ENCODE data around the gene MRFAP1L1.
A peak's percentile ranks its signal among the peaks of the same experiment; 100 is the strongest.

MRFAP1L1 gene

DNA sequence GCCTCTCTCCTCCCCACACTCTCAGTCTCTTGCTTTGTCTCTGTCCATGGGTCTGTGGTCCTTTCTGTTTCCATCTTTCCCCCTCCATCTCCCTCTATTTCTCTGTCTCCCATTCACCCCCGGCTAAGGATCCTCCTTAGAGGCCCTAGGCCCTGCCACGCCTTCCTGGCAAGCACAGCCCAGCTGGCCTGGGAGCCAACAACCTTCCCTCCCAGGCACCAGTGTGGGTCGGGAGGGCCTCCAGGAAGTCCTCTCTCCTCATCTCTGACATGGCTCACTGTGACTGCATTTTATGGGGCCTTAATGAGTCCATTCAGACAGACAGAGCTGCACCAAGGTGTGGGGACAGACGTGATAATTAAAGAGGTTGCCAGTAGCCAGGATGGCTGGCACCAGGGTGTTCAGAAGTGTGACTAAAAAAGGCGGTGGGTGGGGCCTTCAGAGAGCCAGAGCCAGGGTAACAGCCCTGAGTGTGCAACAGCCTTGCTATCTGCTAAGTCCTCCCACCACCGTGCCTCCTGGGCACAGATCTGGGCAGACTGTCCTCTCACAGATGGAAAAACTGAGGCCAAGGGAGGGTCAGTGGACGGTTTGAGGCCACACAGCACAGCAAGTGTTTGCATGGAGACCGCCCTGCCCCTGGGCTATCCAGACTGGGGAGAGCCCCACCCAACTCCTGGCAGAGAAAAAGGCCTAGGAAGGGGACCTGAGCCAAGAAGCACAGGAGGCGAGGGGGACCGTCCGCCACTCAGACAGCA lies 37.8 kb upstream of the MRFAP1L1 start:
- H3K4me1 ChIP-seq (ENCODE audit: insufficient read depth, low read length), result no peaks in the 10 kb centered on the region; the same call in 1 of the 2 replicates
- no peaks in the 10 kb centered on the region for H3K36me3 ChIP-seq (ENCODE audit: insufficient read depth, low read length)
- no peak overlapping the region for H3K9ac ChIP-seq (ENCODE audit: low read depth, low read length)
- no peaks in the 10 kb centered on the region for H3K9me3 ChIP-seq (ENCODE audit: control insufficient read depth, insufficient read depth, low read length)

DNA sequence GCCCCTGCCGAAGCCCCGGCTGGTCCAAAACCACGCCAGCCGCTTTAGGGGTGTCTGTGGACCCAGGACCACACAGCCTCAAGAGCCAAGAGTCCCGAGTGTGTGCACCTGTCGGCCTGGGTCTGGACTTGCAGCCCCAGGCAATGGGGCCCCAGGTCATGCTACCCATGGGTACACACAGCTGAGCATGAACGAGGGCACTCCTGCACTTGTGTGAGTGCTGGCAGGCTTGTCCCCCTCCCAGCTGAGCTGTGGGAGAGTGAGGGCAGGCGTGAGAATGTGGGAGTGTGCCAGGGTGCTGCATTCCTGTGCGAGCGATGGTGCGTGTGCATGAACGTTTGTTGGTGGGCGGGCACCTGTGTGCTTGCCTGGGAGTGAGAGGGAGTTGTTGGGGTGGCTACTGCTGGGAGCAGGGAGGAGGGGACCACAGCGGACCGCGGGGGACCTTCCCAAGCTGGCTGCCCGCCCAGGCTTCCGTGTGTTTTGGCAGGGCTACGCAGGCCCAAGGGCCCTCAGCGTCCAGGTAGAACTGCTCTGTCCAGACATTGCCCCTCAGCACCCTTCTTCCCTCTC lies 37.1 kb upstream of the MRFAP1L1 start:
- Histone ChIP-seq H3K36me3 (ENCODE audit: insufficient read depth, low read length) (no peaks in the 10 kb centered on the region), H3K4me1 (ENCODE audit: insufficient read depth, low read length) (no peaks in the 10 kb centered on the region; the same call in 1 of the 2 replicates), H3K9me3 (ENCODE audit: control insufficient read depth, insufficient read depth, low read length) (no peaks in the 10 kb centered on the region), H3K9ac (ENCODE audit: low read depth, low read length) (no peak overlapping the region)

DNA sequence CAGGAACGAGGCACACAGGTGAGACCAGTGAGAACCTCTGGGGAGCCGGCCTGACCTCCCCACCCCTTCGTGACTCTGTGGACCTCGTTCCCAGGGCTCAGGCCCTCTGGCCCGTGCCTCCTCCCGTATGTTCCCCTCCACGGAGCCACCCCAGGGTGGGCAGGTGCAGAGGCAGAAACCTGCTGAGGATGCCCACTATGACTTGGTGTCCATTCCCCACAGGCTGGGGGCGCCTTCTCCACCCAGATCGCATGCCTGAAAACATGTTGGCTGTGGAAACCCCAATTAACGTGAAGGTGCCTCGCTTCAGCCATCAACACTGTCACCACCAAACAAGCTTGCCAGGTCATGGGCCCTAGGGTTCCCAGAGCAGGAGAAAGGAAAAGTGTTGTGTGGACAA lies 33.3 kb upstream of the MRFAP1L1 start:
- H3K9me3 ChIP-seq (ENCODE audit: control insufficient read depth, insufficient read depth, low read length), result no peaks in the 10 kb centered on the region
- no peaks in the 10 kb centered on the region; the same call in 1 of the 2 replicates for H3K4me1 ChIP-seq (ENCODE audit: insufficient read depth, low read length)
- H3K9ac ChIP-seq (ENCODE audit: low read depth, low read length), result no peak overlapping the region
- H3K36me3 ChIP-seq (ENCODE audit: insufficient read depth, low read length), result no peaks in the 10 kb centered on the region

DNA sequence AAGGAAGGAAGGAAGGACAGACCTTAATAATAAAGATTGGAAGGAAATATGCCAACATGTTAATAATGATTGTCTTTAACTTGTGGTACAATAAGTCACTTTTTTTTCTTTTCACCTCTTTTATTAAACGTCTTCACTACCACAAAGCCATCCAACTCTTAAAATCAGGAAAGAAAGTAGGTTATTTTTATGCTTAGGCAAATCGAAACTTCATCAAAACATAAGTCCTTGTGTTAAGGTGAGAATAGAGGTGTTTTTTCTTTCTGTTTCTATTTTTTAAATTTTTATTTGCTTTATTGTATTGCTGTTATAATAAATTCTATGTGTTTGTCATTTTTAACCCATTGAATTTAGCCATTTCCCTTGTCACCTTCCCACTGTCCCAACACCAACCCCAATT lies 32.8 kb upstream of the MRFAP1L1 start:
- Histone ChIP-seq H3K9ac (ENCODE audit: low read depth, low read length) (no peak overlapping the region), H3K4me1 (ENCODE audit: insufficient read depth, low read length) (no peaks in the 10 kb centered on the region; the same call in 1 of the 2 replicates), H3K36me3 (ENCODE audit: insufficient read depth, low read length) (no peaks in the 10 kb centered on the region), H3K9me3 (ENCODE audit: control insufficient read depth, insufficient read depth, low read length) (no peaks in the 10 kb centered on the region)

DNA sequence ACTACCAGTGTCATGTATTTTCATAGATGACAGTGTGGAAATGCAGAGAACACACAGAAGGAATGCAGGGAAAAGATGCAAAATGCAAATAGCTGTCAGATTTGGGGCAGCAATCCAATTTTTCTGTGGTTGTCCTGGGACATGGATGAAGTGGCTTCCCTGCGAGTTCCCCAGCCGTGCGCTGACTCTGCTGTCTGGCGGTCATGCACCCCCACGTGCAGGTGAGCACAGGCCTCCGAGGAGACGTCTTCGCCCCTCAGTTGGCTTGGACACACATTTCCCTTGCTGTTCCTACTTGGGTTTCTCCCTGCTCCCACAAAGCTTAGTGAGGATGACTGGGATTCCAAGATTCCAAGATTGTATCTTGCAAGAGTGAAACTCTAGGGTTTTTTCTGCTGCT lies 30.7 kb upstream of the MRFAP1L1 start:
- Histone ChIP-seq H3K9ac (ENCODE audit: low read depth, low read length) (no peak overlapping the region), H3K9me3 (ENCODE audit: control insufficient read depth, insufficient read depth, low read length) (no peaks in the 10 kb centered on the region), H3K36me3 (ENCODE audit: insufficient read depth, low read length) (no peaks in the 10 kb centered on the region), H3K4me1 (ENCODE audit: insufficient read depth, low read length) (no peaks in the 10 kb centered on the region)

DNA sequence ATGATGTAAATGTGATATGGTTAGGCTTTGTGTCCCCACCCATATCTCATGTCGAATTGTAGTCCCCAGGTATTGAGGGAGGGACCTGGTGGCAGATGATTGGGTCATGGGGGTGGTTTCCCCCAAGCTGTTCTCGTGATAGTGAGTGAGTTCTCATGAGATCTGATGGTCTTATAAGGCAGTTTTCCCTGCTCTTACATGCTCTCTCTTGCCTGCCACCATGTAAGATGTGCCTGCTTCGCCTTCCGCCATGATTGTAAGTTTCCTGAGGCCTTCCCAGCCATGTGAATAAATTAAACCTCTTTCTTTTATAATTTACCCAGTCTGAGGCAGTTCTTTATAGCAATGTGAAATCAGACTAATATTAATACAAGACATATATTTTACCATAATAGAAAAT lies 30.3 kb upstream of the MRFAP1L1 start:
- Histone ChIP-seq H3K9ac (ENCODE audit: low read depth, low read length) (no peak overlapping the region), H3K4me1 (ENCODE audit: insufficient read depth, low read length) (no peaks in the 10 kb centered on the region), H3K36me3 (ENCODE audit: insufficient read depth, low read length) (no peaks in the 10 kb centered on the region), H3K9me3 (ENCODE audit: control insufficient read depth, insufficient read depth, low read length) (no peaks in the 10 kb centered on the region)

DNA sequence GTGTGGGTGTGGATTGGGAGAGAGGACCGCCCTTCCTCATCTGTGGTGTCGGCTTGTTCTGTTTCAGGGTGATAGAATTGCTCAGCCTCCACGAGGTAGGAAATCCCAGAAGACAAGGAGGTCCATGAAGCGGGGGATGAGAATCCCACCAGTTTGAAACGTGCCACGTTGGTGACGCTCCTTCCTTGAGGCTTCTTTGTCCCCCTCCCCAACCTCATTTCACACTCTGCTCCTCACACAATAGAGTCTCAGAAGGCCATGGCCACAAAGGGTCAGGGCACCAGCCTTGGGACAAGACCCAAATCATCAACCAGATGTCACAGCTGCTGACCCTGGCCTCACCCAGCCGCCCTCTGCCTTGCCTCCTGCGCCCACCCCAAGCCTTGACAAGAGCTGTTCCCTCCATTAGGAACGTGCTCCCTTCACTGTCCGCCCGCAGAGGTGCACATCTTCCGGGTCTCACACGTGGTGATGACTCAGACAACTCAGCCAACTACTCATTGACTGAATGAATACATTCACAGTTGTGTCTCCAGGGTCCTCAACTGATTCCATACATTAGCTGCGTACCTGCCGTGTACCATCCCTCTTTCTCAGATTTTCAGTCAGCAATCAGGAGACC lies 24.6 kb upstream of the MRFAP1L1 start:
- Histone ChIP-seq H3K36me3 (ENCODE audit: insufficient read depth, low read length) (no peaks in the 10 kb centered on the region), H3K4me1 (ENCODE audit: insufficient read depth, low read length) (peaks cover 10% of the 10 kb centered on the region; the same call in 1 of the 2 replicates), H3K9ac (ENCODE audit: low read depth, low read length) (no peak overlapping the region), H3K9me3 (ENCODE audit: control insufficient read depth, insufficient read depth, low read length) (no peaks in the 10 kb centered on the region)

DNA sequence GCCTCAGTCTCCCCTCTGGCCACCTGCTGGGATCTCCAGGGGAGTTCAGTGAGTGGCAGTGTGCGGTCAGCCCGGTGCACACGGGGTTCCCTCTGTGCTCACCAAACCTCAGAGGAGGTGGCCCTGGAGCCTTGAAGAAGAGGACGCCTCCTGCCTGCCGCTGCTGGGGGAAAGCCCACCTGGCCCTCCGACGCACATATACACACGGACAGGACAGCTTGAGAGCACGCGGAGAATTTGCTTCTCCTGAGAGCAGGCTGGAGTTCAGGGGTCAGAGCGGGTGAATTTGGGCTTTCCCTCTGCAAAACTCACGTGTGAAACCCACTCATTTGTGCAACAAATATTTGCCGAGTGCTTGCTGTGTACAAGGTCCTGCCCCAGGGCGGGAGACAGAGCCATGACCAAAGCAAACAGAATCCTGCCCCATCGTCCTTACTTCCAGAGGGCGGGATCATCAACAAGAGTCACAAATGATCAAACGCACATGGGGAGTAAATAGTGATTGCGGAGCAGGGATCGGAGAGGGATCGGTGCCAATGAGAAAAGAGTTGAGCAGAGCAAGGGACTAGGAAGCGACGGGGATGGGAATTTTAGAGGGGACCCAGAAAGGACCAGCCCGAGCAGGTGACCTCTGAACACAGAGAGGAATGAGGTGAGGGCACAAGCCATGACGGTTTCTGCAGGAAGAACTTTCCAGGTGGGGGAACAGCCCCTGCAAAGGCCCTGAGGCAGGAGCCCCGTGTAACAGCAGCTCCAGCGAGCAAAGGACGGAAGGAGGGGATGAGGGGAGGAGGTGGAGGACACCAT lies 23.9 kb upstream of the MRFAP1L1 start:
- H3K36me3 ChIP-seq (ENCODE audit: insufficient read depth, low read length), result no peaks in the 10 kb centered on the region
- no peaks in the 10 kb centered on the region for H3K9me3 ChIP-seq (ENCODE audit: control insufficient read depth, insufficient read depth, low read length)
- no peak overlapping the region for H3K9ac ChIP-seq (ENCODE audit: low read depth, low read length)
- peaks cover 10% of the 10 kb centered on the region; the same call in 1 of the 2 replicates for H3K4me1 ChIP-seq (ENCODE audit: insufficient read depth, low read length)

DNA sequence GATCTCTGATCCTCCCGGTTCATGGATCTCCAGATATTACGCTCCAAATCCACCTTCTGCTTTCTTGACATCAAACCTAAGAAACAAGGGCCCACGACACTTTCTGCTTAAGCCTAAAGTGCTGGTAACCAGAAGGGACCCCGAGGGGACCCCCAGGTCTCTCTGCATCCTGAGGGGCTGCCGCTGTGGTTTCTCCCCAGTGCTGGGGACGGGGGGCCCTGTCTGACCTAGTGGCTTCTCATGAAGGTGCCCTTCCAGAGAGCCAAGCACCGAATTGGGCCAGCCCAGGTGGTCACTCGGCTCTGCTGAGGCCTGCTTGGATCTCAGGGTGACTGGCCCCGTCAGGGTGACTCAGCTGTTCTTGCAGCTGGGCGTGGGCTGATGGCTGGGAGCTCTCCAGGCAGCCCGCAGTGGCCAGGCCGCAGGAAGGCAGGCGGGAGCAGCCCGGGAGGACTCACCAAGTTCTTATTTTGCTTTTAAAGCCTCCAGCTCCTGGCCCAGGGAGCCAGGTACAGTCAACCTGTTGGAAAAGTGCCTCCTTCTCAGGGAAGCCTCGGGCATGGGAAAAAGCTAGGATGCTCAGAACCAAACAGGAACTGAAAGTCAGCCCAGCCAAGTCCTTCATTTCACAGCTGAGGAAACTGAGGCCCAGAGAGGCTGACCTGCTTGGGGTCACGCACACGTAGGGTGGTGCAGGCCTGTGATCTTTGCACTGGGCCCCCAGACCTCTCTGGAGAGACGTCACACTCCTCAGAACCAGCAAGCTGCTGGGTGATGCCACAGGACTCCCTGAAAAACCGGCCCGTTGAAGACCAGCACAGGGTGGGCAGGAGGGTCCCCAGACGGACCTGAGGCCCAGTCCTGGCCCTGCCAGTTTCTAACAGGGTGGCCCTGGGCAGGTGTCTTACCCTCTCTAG lies 23.0 kb upstream of the MRFAP1L1 start:
- Histone ChIP-seq H3K9me3 (ENCODE audit: control insufficient read depth, insufficient read depth, low read length) (no peaks in the 10 kb centered on the region), H3K9ac (ENCODE audit: low read depth, low read length) (0 out of 2 replicates have a peak overlapping the region, but pooled peaks have one; percentile 3), H3K36me3 (ENCODE audit: insufficient read depth, low read length) (no peaks in the 10 kb centered on the region), H3K4me1 (ENCODE audit: insufficient read depth, low read length) (peaks cover 14% of the 10 kb centered on the region; the same call in 1 of the 2 replicates)

DNA sequence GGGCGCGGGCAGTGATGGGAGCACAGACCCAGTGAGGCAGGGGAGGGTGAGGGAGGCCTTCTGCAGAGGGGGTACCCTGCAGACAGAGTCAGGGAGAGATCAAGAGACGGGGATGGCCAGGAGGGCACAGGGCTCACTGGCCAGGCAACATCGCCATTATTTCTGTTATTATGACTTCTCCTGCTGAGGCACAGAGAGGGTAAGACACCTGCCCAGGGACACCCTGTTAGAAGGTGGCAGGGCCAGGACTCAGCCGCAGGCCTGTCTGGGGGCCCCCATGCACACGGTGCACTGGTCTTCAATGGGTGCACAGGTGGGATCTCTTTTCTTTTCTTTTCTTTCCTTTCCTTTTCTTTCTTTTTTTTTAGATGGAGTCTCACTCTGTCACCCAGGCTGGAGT lies 22.1 kb upstream of the MRFAP1L1 start:
- Histone ChIP-seq H3K36me3 (ENCODE audit: insufficient read depth, low read length) (no peaks in the 10 kb centered on the region), H3K4me1 (ENCODE audit: insufficient read depth, low read length) (peaks cover 14% of the 10 kb centered on the region; the same call in 1 of the 2 replicates), H3K9ac (ENCODE audit: low read depth, low read length) (no peak overlapping the region), H3K9me3 (ENCODE audit: control insufficient read depth, insufficient read depth, low read length) (no peaks in the 10 kb centered on the region)

DNA sequence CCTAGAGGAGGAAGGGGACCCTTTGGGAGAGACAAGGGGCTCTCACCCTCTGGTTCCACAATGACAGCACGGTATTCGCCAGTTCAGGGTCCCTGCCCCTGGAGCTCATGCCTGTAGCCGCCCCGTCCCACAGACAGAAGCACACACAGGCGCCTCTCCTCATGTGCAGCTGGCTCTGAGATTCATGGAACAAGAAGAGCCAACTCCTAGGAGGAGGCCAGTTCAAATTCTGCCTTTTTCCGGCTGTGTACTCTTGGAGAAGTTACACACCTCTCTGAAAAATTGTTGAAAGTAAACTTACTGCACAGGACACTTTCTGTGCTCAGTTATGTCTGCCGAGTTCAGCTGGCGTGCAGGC lies 21.6 kb upstream of the MRFAP1L1 start:
- Histone ChIP-seq H3K4me1 (ENCODE audit: insufficient read depth, low read length) (peaks cover 14% of the 10 kb centered on the region; the same call in 1 of the 2 replicates), H3K9ac (ENCODE audit: low read depth, low read length) (no peak overlapping the region), H3K9me3 (ENCODE audit: control insufficient read depth, insufficient read depth, low read length) (no peaks in the 10 kb centered on the region), H3K36me3 (ENCODE audit: insufficient read depth, low read length) (no peaks in the 10 kb centered on the region)

DNA sequence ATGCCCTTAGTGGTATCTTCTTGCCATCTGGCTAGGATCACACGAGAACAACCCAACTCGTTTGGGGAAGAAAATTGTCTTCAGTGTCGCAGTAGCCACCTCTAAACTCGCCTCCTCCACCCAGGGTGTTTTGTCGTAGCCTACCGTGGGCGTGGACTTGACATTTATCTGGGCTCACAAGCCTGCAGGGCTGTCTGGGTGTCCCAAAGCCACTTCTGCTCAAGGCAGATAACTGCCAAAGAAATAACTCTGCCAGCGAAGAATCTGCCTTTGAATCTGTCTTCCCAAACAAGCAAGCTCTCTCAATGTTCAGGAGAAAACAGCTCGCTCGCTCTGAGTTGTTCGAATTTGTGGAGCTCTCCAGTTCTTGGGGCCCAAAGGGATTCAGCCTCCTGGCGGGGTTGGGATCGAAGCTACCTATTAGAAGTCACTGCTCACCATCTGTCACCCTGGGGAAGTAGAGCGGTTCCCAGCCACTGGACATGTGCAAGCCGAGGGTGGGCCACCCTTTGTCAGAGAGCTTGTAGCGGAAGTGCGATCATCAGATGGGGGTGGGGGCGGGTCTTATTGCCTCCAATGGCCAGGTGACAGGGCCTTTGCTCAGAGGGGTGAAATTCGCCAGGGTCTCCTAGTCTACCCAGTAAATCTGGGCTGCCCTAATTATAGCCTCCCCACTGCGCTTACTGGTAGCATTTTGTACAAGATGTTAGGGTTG lies 21.1 kb upstream of the MRFAP1L1 start:
- Histone ChIP-seq H3K9ac (ENCODE audit: low read depth, low read length) (no peak overlapping the region), H3K4me1 (ENCODE audit: insufficient read depth, low read length) (peaks cover 14% of the 10 kb centered on the region; the same call in 1 of the 2 replicates)

More for the DNA sequence above, 21.1 kb upstream of the MRFAP1L1 start:
- Histone ChIP-seq H3K36me3 (ENCODE audit: insufficient read depth, low read length) (no peaks in the 10 kb centered on the region), H3K9me3 (ENCODE audit: control insufficient read depth, insufficient read depth, low read length) (no peaks in the 10 kb centered on the region)

Measured in ES-I3 (cell line).